ENCODE measurements around the gene LRRD1.
"Not testable (repeated sequence)": the region's sequence is repeated elsewhere in the genome, so short reads cannot be mapped to it uniquely, and the experiment has no call there.

The LRRD1 gene

DNA sequence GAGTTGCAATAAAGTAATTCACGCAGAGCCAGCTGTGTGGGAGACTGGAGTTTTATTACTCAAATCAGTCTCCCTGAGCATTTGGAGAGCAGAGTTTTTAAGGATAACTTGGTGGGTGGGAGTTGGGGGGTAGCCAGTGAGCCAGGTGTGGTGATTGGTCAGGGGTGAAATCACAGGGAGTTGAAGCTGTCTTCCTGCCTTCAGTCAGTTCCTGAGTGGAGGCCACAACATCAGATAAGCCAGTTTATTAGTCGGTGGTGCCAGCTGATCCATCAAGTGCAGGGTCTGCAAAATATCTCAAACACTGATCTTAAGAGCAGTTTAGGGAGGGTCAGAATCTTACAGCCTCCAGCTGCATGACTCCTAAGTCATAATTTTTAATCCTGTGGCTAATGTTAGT, 41.4 kb downstream of the LRRD1 start:
- FAIRE-seq: peak; percentile 83

DNA sequence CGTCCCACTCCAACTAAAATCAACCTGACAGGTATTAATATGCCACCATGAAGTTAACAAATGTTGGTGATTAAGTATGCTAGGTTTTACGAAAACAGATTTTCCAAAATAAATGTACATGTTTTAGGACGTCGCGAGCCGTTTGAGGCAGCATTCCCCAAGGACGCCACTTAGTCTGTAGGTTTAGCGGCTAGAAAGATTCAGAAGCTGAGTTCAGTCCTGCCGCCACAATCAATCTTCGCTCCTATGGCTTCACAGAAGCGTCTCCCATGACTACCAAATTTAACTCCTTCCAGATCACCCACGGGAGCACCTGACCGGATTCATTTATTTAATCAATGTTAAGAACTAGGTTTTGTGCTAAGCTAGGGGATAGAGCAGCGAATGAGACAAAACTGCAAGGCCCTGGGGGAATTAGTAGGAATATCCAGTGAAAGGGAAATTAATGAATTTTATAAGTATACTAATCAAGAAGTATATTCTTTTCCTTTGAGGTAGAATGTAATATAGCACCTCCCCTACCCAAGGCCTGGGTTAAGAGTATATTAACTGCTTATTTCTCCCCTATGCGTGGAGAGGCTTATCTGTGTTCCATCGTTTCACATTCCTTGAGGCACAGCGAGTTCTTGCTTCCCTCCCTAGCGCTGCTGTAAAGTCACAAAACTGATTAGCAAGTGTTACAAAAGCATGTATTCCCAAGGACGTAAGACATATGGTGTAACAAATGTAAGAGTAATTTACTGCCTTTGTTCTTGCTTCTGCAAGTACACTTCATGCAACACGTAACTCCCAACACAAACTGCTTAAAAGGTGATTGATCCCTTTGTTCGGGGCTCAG, 43.7 kb downstream of the LRRD1 start:
- no peak for FAIRE-seq

DNA sequence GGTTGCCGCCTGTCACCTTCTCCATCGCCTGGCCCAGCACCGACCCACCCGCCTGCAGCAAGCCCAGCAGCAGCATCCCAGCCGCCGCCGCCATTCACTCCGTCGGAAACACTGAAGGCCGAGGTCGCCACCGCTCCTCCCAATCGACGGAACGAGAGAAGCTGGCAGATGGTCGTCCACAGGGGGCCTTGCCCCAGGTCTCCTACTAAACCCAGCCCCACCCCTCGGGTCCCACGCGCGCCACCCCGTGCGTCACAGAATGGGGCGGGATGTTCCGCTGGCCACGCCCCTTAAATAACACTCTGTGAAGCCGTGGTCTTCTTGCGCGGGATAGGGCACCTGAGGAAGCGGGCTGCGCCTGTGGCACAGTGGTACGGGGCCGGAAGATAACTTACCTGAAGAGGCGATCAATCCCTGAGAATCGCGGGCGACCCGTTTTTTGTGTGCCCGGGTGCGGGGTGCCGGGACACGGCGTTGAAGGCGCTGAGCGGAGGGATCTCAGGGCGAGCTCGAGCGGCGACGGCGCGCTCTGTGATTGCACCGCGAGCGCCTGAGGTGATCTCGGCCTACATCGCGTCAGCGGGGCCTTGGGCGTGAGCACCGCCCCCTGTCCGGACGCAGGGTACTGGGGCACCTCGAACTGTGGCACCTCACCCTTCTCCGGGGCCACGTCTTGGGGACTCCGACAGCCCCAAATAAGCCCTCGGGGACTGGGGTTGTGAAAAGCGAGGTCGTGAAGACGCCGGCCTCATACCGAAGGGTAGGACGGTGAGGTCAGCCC, 44.5 kb downstream of the LRRD1 start, which contains the start of gene CYP51A1:
TSS of gene CYP51A1 (minus strand) at position 207 of the 781 bp plus-strand sequence. CDS start at position 94, 113 bp downstream.
- FAIRE-seq: no peak

GRCh38 chr7:92133737-92134270, 45.1 kb downstream of the LRRD1 start:
- FAIRE-seq: no peak

- no peak for FAIRE-seq
These were observed 45.7 kb downstream of the LRRD1 start for GRCh38 chr7:92133133-92133736.

- FAIRE-seq: no peak
These were observed 47.1 kb downstream of the LRRD1 start for GRCh38 chr7:92131764-92132330.

GRCh38 chr7:92131093-92131492, 47.8 kb downstream of the LRRD1 start:
- FAIRE-seq: no peak

DNA sequence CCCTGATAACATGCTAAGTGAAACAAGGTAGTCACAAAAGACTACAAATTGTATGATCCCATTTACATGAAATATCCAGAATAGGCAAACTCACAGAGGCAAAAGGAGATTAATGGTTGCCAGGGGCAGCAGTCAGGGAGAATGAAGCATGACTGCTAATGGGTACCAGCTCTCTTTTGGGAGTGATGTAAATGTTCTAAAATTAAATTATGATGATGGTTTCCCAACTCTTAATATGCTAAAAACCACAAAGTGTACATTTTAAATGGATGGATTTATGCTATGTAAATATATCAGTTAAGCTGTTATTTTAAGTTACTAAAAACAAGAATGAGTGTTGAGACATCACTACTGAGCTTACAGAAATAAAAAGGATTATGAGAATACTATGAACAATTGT, 57.3 kb downstream of the LRRD1 start:
- FAIRE-seq: no peak

- no peak for FAIRE-seq
These were observed 59.7 kb downstream of the LRRD1 start for GRCh38 chr7:92119213-92119759.

DNA sequence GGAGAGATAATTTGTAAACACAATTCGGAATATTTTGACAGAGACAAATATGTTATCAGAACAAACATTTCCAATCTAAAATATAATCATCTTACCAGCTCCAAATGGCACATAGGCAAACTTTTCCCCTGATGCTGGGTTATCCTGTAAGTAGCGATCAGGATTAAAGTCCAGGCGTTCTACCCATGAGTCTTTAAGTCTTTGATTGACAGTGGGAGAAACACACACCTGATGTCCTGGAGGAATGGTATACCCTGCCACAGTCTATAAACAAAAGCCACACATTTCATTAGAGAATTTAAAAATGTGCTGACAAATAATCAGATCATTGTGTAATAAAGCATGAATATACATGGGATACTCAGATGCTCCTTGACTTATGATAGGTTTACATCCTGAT, 62.0 kb downstream of the LRRD1 start:
- FAIRE-seq: no peak

DNA sequence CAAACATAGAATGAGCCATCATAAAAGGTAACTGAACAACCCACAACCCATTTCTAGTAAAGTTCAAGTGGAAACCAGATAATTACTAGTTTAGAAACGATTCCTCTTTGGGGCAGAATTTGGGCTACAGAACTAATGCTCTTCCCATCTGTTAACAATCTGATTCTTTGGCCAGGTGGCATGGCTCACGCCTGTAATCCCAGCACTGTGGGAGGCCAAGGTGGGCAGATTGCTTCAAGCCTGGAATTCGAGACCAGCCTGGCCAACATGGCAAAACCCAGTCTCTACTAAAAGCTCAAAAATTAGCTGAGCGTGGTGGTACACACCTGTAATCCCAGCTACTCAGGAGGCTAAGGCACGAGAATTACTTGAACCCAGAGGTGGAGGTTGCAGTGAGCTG, 63.1 kb downstream of the LRRD1 start:
- no peak for FAIRE-seq

- FAIRE-seq: no peak
These were observed 68.1 kb downstream of the LRRD1 start for GRCh38 chr7:92110857-92111256.

DNA sequence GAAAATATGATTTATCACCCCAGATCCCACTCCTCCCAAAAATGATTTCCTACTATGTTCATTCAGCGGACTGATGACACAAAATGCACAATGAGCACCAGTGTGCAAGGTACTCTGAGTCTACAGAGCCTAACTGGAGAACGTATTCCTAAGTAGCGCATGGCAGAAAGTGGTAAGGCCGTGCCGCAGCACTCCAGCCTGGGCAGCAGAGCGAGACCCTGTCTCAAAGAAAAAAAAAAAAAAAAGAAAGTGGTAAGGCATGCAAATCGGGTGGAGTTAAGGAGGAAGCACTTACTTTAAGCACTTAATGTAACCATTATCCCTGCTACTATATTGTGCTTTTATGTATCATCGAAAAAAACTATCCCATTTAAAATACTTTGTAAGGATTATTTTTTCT, 70.1 kb downstream of the LRRD1 start:
- no peak for FAIRE-seq

GRCh38 chr7:92102862-92103261, 76.1 kb downstream of the LRRD1 start:
- not testable (repeated sequence) for FAIRE-seq

DNA sequence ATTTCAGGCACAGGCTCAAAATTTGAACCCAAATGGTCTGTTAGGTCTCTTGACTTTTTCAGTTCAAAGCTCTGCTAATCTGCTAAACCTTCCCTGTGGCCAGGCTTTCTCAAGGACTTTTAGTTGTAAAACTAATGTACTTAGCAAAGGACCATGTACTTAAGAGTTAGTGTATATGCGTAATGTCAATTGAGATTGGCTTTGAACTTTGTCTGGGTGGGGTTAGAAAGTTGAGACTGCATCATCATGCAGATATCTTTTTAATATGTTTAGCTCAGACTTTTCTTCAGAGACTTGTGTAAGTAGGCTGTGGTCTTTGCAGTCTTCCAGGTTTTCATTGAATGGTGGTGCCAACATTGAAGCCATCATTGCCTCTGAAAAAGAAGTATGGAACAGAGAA, 78.4 kb downstream of the LRRD1 start:
- no peak for FAIRE-seq

GRCh38 chr7:92095380-92095779, 83.6 kb downstream of the LRRD1 start:
- FAIRE-seq: no peak
